Pancreas (tissue), 10 donors: ENCODE data around the gene ISG15. TPM values are rescaled to one million over a fixed set of nuclear protein-coding genes. Genes with fewer than 3 reads are reported as not detected.

Experiments used
- ATAC-seq, 4 donors: fragments of 200-7000 bp; cut with Tn5 transposase; one replicate each; pipeline versions ENCODE4 v1.8.0 to v1.9.1; 2020; ENCODE audit warnings: mild to moderate bottlenecking in 4 of 4, moderate library complexity in 4 of 4
- DNase-seq, 6 donors: peaks; one replicate each; pipeline ENCODE4 v3.0.0-alpha.2; 2020
- FAIRE-seq: peaks from 2 replicates; lab custom pipeline; 2012; peaks lifted over from hg19 to GRCh38; lab: Jason Lieb, UNC
- H3K27ac ChIP-seq, 4 donors: fragments of 200-600 bp; sonication (generic); 1 replicate in 3 of 4; 2 replicates in 1 of 4; pipeline versions ENCODE4 v1.5.0 to v1.8.0; 2020
- H3K27me3 ChIP-seq, 4 donors: fragments of 200-600 bp; one replicate each; pipeline ENCODE4 v1.8.0; 2021
- H3K36me3 ChIP-seq, 3 donors: fragments of 200-600 bp; sonication (generic) in 1 of 3; one replicate each; pipeline versions ENCODE4 v1.5.0 to v1.8.0; 2020 to 2021
- H3K4me1 ChIP-seq, 3 donors: fragments of 200-600 bp; one replicate each; pipeline ENCODE4 v1.8.0; 2021
- H3K4me3 ChIP-seq, 4 donors: fragments of 200-600 bp; sonication (generic) in 2 of 4; one replicate each; pipeline versions ENCODE4 v1.5.0 to v1.8.0; 2020 to 2021
- H3K9me3 ChIP-seq, 4 donors: fragments of 200-600 bp; one replicate each; pipeline ENCODE4 v1.8.0; 2021
- CTCF ChIP-seq, 4 donors: fragments of 200-600 bp; sonication (generic) in 3 of 4; IDR thresholded peaks; one replicate each; pipeline versions ENCODE4 v1.5.0 to v1.8.0; 2021; ENCODE audit warnings: antibody characterized with exemption in 4 of 4
- WGBS, 2 donors: extraction: QIAGEN DNeasy Blood & Tissue Kit; methylation state at CpG; one replicate each; pipeline ENCODE4 v1.1.7; 2013; 5-methylcytosine and 5-hydroxymethylcytosine counted together
- intact Hi-C, 3 donors: fragments of 100-400 bp; cut with DNase I; formaldehyde crosslinking; loops; one replicate each; pipeline versions ENCODE4 v1.11.1 to v1.14.2; 2022
- polyA plus RNA-seq, 2 donors: library from polyadenylated mRNA; stranded (reverse); fragments of 200-250 nt; gene quantifications; one replicate each; pipeline ENCODE4 v1.2.3, GENCODE V29; 2013
- total RNA-seq, 6 donors: library from RNA; stranded (reverse); fragmentation: NEBNext Ultra II Directional in 4 of 6; extraction: Animal tissue kit (Norgen Biotek cat#: 25700) in 4 of 6; gene quantifications; one replicate each; pipeline versions ENCODE4 v1.2.1 to v1.2.4, GENCODE V29; 2021 to 2023
- donor health status: healthy with polysubstance abuse.
- donor health status: DM: no; HTN: no; CAD: no; lungs with moderate emphysema.
- donor health status: DM: no; HTN: no; CAD: no.
- donor health status: control.
- donor health status: control.
- donor health status: Bipolar disorder and iron deficiency.
- donor health status: DM: yes; HTN: yes; CAD: no.
- donor health status: DM: no; HTN: no; CAD: no.
- donor health status: DM: no; HTN: no; CAD: no.
- donor health status: DM: yes; HTN: yes; CAD: no.

Gene ISG15
- total and polyA plus RNA-seq, 8 donors = 4.3 to 45.0 (median 9.2) TPM

- intact Hi-C loops = no loop called here
- no peaks in the 10 kb centered on the region for H3K9me3 ChIP-seq
- peaks cover 0 to 4% (median 0%) of the 10 kb centered on the region in 3 donors for H3K4me1 ChIP-seq
- no peaks in the 10 kb centered on the region for H3K27me3 ChIP-seq
- DNase-seq (peak in 1 of 6 donors; percentile 58), FAIRE-seq (no peak), ATAC-seq (no peak)
- 0 to 3% methylated on average over 16 to 24 of the region's 27 CpGs for WGBS, 2 donors
- peak overlapping the region; percentile 33 to 58 (median 48) for H3K4me3 ChIP-seq
- H3K27ac ChIP-seq = no peak overlapping the region
- H3K36me3 ChIP-seq = no peaks in the 10 kb centered on the region
- TF ChIP-seq CTCF (IDR thresholded peaks at IDR 0.05) = no peak
Measured at GRCh38 chr1:998745-998994, 14.6 kb upstream of the ISG15 start.

- 0 to 1% methylated on average over 50 to 86 of the region's 86 CpGs for WGBS, 2 donors
- intact Hi-C loops = no loop called here
- Histone ChIP-seq H3K4me3 (peak overlapping the region; percentile 33 to 58 (median 48)), H3K27ac (peak overlapping the region; percentile 58 to 92 (median 80)), H3K36me3 (no peaks in the 10 kb centered on the region), H3K27me3 (no peaks in the 10 kb centered on the region), H3K9me3 (no peaks in the 10 kb centered on the region), H3K4me1 (peaks cover 0 to 4% (median 0%) of the 10 kb centered on the region in 3 donors)
- ATAC-seq (peak in 2 of 4 donors; percentile 3), DNase-seq (peak; percentile 15 to 83 (median 54)), FAIRE-seq (no peak)
- TF ChIP-seq CTCF (IDR thresholded peaks at IDR 0.05) = no peak
Measured at GRCh38 chr1:998995-999724, 14.1 kb upstream of the ISG15 start.

GRCh38 chr1:999725-1000356, 13.5 kb upstream of the ISG15 start, which contains the start of gene HES4:
Gene HES4, minus strand, starts transcription at chr1:1000097. Its CDS starts 124 bp downstream, at chr1:999973.
- FAIRE-seq = no peak
- no peaks in the 10 kb centered on the region for H3K9me3 ChIP-seq
- H3K36me3 ChIP-seq = no peaks in the 10 kb centered on the region
- no peaks in the 10 kb centered on the region for H3K27me3 ChIP-seq
- peak within 1 kb of the TSS; percentile 90 to 96 (median 91) for H3K27ac ChIP-seq
- peak; percentile 84 to 93 (median 90) for DNase-seq
- TF ChIP-seq CTCF (IDR thresholded peaks at IDR 0.05) = no peak
- peaks cover 2 to 9% (median 4%) of the 10 kb centered on the region in 3 donors for H3K4me1 ChIP-seq
- WGBS, 2 donors = 1% methylated on average over 77 to 95 of the region's 95 CpGs
- intact Hi-C loops = no loop called here
- peak; percentile 72 to 83 (median 79) for ATAC-seq
- peak within 1 kb of the TSS; percentile 33 to 58 (median 48) for H3K4me3 ChIP-seq

- ATAC-seq = peak; percentile 53 to 59 (median 58)
- intact Hi-C loops = no loop called here
- Histone ChIP-seq H3K27me3 (no peaks in the 10 kb centered on the region), H3K36me3 (no peaks in the 10 kb centered on the region), H3K4me3 (peak overlapping the region; percentile 33 to 58 (median 48)), H3K4me1 (peaks cover 9 to 15% (median 10%) of the 10 kb centered on the region in 3 donors), H3K27ac (peak overlapping the region; percentile 90 to 96 (median 91)), H3K9me3 (no peaks in the 10 kb centered on the region)
- 0 to 1% methylated on average over 49 to 75 of the region's 75 CpGs for WGBS, 2 donors
- DNase-seq = peak; percentile 62 to 90 (median 86)
- TF ChIP-seq CTCF (IDR thresholded peaks at IDR 0.05) = no peak
- no peak for FAIRE-seq
Measured at GRCh38 chr1:1000357-1001056, 12.8 kb upstream of the ISG15 start.
